K562 (cell line): ENCODE data around the gene NAB1. TPM values are rescaled to one million over a fixed set of nuclear protein-coding genes. Genes with fewer than 3 reads are reported as not detected.
A peak's percentile ranks its signal among the peaks of the same experiment; 100 is the strongest.

Experiments
- BDP1 ChIP-seq: IDR thresholded peaks from 3 replicates; pipeline ENCODE4 v1.6.1; 2011; ENCODE audit not compliant: insufficient read length, insufficient read depth
- BMI1 ChIP-seq: fragments of 150-350 bp; IDR thresholded peaks from 2 replicates; pipeline ENCODE4 v1.6.1; 2014; ENCODE audit warnings: low read length
- CEBPZ ChIP-seq: fragments of 150-350 bp; IDR thresholded peaks from 2 replicates; pipeline ENCODE4 v1.6.1; 2014; ENCODE audit warnings: low read depth, mild to moderate bottlenecking, low read length, borderline replicate concordance
- CREM ChIP-seq: IDR thresholded peaks from 2 replicates; pipeline ENCODE4 v1.6.1; 2014; ENCODE audit warnings: antibody characterized with exemption, low read depth
- DEAF1 ChIP-seq: fragments of 450-650 bp; formaldehyde crosslinking; IDR thresholded peaks from 2 replicates; pipeline ENCODE4 v1.4.0; 2020; ENCODE audit warnings: mild to moderate bottlenecking, moderate library complexity
- GTF2F1 ChIP-seq: IDR thresholded peaks from 2 replicates; pipeline ENCODE4 v1.6.1; 2011; ENCODE audit warnings: low read depth, low read length, improper control_type of control experiment
- HOXB6 ChIP-seq: fragments of 250-450 bp; sonication (Bioruptor Pico); IDR thresholded peaks from 2 replicates; pipeline ENCODE4 v1.5.1; 2022; ENCODE audit warnings: mild to moderate bottlenecking, borderline replicate concordance
- JUND ChIP-seq, 2 experiments: IDR thresholded peaks; 2 replicates in 1 of 2; 3 replicates in 1 of 2; pipeline ENCODE4 v1.6.1; 2011; ENCODE audit warnings: borderline replicate concordance in 2 of 2, low read depth in 2 of 2, low read length in 2 of 2, improper control_type of control experiment in 1 of 2, missing biosample characterization in 1 of 2, missing genetic modification characterization in 1 of 2, missing genetic modification reagents in 1 of 2
- NFIX ChIP-seq: fragments of 250-450 bp; sonication (Bioruptor Pico); IDR thresholded peaks from 2 replicates; pipeline ENCODE4 v1.4.0; 2020; ENCODE audit warnings: low read depth, mild to moderate bottlenecking, moderate library complexity
- POLR2AphosphoS5 ChIP-seq: IDR thresholded peaks from 2 replicates; pipeline ENCODE4 v1.6.1; 2011; ENCODE audit warnings: mild to moderate bottlenecking, low read depth, low read length, moderate library complexity; ENCODE audit not compliant: control insufficient read depth, insufficient read depth
- RAD21 ChIP-seq, 2 experiments: fragments of 250-450 bp in 1 of 2; fragments of 450-650 bp in 1 of 2; sonication (Bioruptor Pico) in 1 of 2; formaldehyde crosslinking in 1 of 2; IDR thresholded peaks in 1 of 2; conservative IDR thresholded peaks in 1 of 2; 2 replicates each; pipeline versions ENCODE4 v1.4.0 to v1.8.0; 2020 to 2022; ENCODE audit warnings: mild to moderate bottlenecking in 2 of 2, moderate library complexity in 1 of 2
- RHOXF2B ChIP-seq: fragments of 250-450 bp; sonication (Bioruptor Pico); conservative IDR thresholded peaks from 2 replicates; pipeline ENCODE4 v1.5.1; 2021
- RUNX1 ChIP-seq: sonication (generic); IDR thresholded peaks from 2 replicates; pipeline ENCODE4 v1.6.1; 2016; ENCODE audit warnings: antibody characterized with exemption, low read depth
- SLC30A9 ChIP-seq: fragments of 250-450 bp; sonication (Bioruptor Pico); IDR thresholded peaks from 2 replicates; pipeline ENCODE4 v1.8.0; 2022; ENCODE audit warnings: mild to moderate bottlenecking, moderate library complexity
- SOX6 ChIP-seq: fragments of 450-650 bp; IDR thresholded peaks from 2 replicates; pipeline ENCODE4 v1.6.1; 2014; ENCODE audit warnings: mild to moderate bottlenecking
- SRSF7 ChIP-seq: fragments of 200-400 bp; formaldehyde crosslinking; optimal IDR thresholded peaks from 2 replicates; pipeline ENCODE3; 2017; ENCODE audit warnings: mild to moderate bottlenecking, low read depth, low read length
- TBL1XR1 ChIP-seq, 2 experiments: IDR thresholded peaks; 2 replicates each; pipeline ENCODE4 v1.6.1; 2012; ENCODE audit warnings: improper control_type of control experiment in 2 of 2, low read length in 2 of 2, mild to moderate bottlenecking in 1 of 2
- TRIM28 ChIP-seq: fragments of 450-650 bp; IDR thresholded peaks from 2 replicates; pipeline ENCODE4 v1.6.1; 2017
- ZFPM2 ChIP-seq: fragments of 250-450 bp; sonication (Bioruptor Pico); IDR thresholded peaks from 2 replicates; pipeline ENCODE4 v1.5.1; 2022; ENCODE audit warnings: mild to moderate bottlenecking
- ZNF197 ChIP-seq: fragments of 200-800 bp; sonication (Bioruptor generic); IDR thresholded peaks from 2 replicates; pipeline ENCODE4 v1.6.1; 2016; ENCODE audit warnings: low read depth, missing genetic modification characterization, missing compliant biosample characterization
- ZNF280B ChIP-seq: fragments of 250-450 bp; sonication (Bioruptor Pico); IDR thresholded peaks from 2 replicates; pipeline ENCODE4 v1.5.1; 2021; ENCODE audit warnings: mild to moderate bottlenecking
- ZNF589 ChIP-seq: fragments of 200-800 bp; sonication (Bioruptor generic); IDR thresholded peaks from 2 replicates; pipeline ENCODE4 v1.6.1; 2016; ENCODE audit warnings: low read depth, missing genetic modification characterization, missing compliant biosample characterization
- ZNF699 ChIP-seq: fragments of 250-450 bp; sonication (Bioruptor Pico); IDR thresholded peaks from 2 replicates; pipeline ENCODE4 v1.8.0; 2021; ENCODE audit warnings: mild to moderate bottlenecking, moderate library complexity; ENCODE audit not compliant: insufficient replicate concordance
- ZNF76 ChIP-seq: fragments of 250-450 bp; sonication (Bioruptor Pico); IDR thresholded peaks from 2 replicates; pipeline ENCODE4 v1.4.0; 2020; ENCODE audit warnings: mild to moderate bottlenecking, moderate library complexity, borderline replicate concordance
- polyA plus RNA-seq, 8 experiments: library from polyadenylated mRNA; depleted of rRNA in 4 of 8; stranded (reverse) in 5 of 8; unstranded in 3 of 8; fragments of >200 nt; fragmentation: Nextera tagmentation in 2 of 8; fragmentation: Illumina TruSeq in 1 of 8; extraction: Ambion mirVana in 2 of 8; extraction: Trizol in 1 of 8; gene quantifications; 2 replicates each; pipeline versions ENCODE4 v1.2.1 to v1.2.3, GENCODE V29; 2011 to 2014; ENCODE audit warnings: inconsistent platforms in 1 of 8, missing spikeins in 1 of 8
- total RNA-seq, 7 experiments: library from RNA; depleted of rRNA in 6 of 7; stranded (reverse); fragments of >200 nt in 6 of 7; fragmentation: Illumina TruSeq in 2 of 7; extraction: Trizol in 2 of 7; gene quantifications; 2 replicates each; pipeline versions ENCODE4 v1.2.1 to v1.2.3, GENCODE V29; 2011 to 2021; ENCODE audit warnings: low replicate concordance in 1 of 7

NAB1 gene
- total and polyA plus RNA-seq, 9 of the 15 experiments (the other 6 are each of a cell fraction or from before 2014, with no cell fraction given) = 3.1 to 23.0 (median 16.3) TPM

- TF ChIP-seq ZFPM2 (CRISPR knock-in tag) (no peak), ZNF76 (CRISPR knock-in tag) (no peak), POLR2AphosphoS5 (0 out of 2 replicates have a peak, but pooled peaks have one; percentile 48), SRSF7 (no peak), CEBPZ (no peak), TRIM28 (no peak), JUND (IDR thresholded peaks at IDR 0.05; ENCODE audit: borderline replicate concordance, low read depth, low read length) (peak; percentile 88), JUND (tag; IDR thresholded peaks at IDR 0.05; ENCODE audit: borderline replicate concordance, low read depth, low read length) (peak; percentile 87; the same call in 2 of the 3 replicates), RUNX1 (no peak), ZNF589 (no peak), RHOXF2B (CRISPR knock-in tag) (no peak), BMI1 (no peak), ZNF699 (no peak), CREM (0 out of 2 replicates have a peak, but pooled peaks have one; percentile 20), ZNF280B (CRISPR knock-in tag) (no peak), NFIX (CRISPR knock-in tag) (no peak), DEAF1 (CRISPR knock-in tag) (no peak), GTF2F1 (no peak), RAD21 (CRISPR knock-in tag; conservative IDR thresholded peaks at IDR 0.05 in 1 of 2, IDR thresholded peaks at IDR 0.05 in 1 of 2) (peak in 1 of 2 experiments; percentile 28; a peak in 3 of 4 replicates), ZNF197 (CRISPR knock-in tag) (no peak), BDP1 (no peak), TBL1XR1 (IDR thresholded peaks at IDR 0.05; ENCODE audit: low read length in 2 of 2) (peak in 1 of 2 experiments; percentile 46; a peak in 1 of 4 replicates), SOX6 (peak; percentile 90), SLC30A9 (CRISPR knock-in tag) (no peak), HOXB6 (no peak)
Measured at GRCh38 chr2:190668892-190669291, 20.0 kb downstream of the NAB1 start (continued).
